ENCODE data around the gene TNIP2. TPM values are rescaled to one million over a fixed set of nuclear protein-coding genes. Genes with fewer than 3 reads are reported as not detected.

TNIP2 gene
- total and polyA plus RNA-seq, 2 donors (not counting 3 experiments of a cell fraction or from before 2014, with no cell fraction given): 37.7 to 52.1 TPM

DNA sequence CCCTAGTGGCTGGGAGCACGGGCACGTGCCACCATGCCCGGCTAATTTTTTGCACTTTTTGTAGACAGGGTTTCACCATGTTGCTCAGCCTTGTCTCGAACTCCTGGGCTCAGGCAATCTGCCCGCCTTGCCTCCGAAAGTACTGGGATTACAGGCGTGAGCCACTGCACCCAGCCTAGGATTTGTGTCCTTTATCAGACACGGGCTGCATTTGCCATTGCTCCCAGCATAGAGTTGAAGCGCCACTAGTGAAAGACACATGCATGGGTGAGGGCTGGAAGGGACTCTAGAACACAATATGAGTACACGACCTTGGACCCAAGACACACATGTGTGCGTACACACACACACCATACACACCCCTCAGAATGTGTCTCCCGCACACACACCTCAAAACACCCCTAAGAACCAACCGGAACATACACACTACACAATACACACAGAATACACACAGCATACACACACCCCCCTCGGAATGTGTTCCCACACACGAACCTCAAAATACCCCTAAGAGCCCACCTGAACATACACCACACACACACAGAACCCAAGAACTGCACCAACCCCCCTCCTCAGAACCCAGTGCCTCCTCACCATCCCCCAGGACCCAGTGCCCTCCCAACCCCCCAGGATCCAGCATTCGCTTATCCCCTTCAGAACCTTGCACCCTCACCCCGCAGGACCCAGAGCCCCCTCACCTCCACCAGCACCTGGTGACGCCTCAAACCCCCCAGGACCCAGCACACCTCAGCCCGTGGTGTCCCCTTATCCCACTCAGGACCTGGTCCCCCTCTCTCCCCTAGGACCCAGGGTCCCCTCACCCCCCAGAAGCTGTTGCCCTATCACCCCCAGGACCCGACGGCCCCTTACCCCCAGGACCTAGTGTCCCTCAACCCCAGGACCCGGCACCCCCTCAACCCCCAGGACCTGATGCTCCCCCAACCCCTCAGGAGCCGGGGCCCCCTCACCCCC, 1.0 kb downstream of the TNIP2 start:
- Histone ChIP-seq H3K9me3 (replicated peaks; ENCODE audit: control insufficient read depth, insufficient read depth, low read length) (no peaks in the 10 kb centered on the region), H3K9me1 (replicated peaks; ENCODE audit: control insufficient read depth, extremely low read depth, insufficient read depth, low read length) (no peaks in the 10 kb centered on the region), H3K27ac (ENCODE audit: insufficient read depth, low read depth, low read length) (no peak overlapping the region), H3K4me2 (ENCODE audit: insufficient read depth, low read length) (peak overlapping the region; percentile 10), H3K9ac (replicated peaks; ENCODE audit: extremely low read depth, insufficient read depth, low read length) (peak overlapping the region; percentile 59), H3K36me3 (ENCODE audit: control insufficient read depth in 2 of 2, extremely low read depth in 1 of 2, insufficient read depth in 2 of 2, low read length in 2 of 2) (peaks cover 0 to 3% of the 10 kb centered on the region in 2 experiments), H3K4me3 (replicated peaks in 1 of 3; ENCODE audit: insufficient read depth in 1 of 3, low read depth in 1 of 3, low read length in 3 of 3) (peak overlapping the region; percentile 63 to 78 (median 78)), H3K4me1 (ENCODE audit: control insufficient read depth, extremely low read depth, insufficient read depth, low read length) (peaks cover 9% of the 10 kb centered on the region), H2AFZ (ENCODE audit: low read depth, low read length) (no peak overlapping the region), H3K79me2 (ENCODE audit: control insufficient read depth, insufficient read depth, low read length) (peaks cover 43% of the 10 kb centered on the region), H3K27me3 (ENCODE audit: control insufficient read depth in 2 of 2, insufficient read depth in 2 of 2, low read length in 2 of 2) (no peaks in the 10 kb centered on the region), H4K20me1 (replicated peaks; ENCODE audit: control insufficient read depth, extremely low read depth, insufficient read depth, low read length) (no peaks in the 10 kb centered on the region)
- BruUV-seq (replicated peaks): no TSS peak
- FAIRE-seq (peak; percentile 15), DNase-seq (ENCODE audit: low read depth, low spot score) (no peak)
- TF ChIP-seq MYC (IDR thresholded peaks at IDR 0.05; ENCODE audit: low read depth, low read length) (no peak), EZH2 (IDR thresholded peaks at IDR 0.05; ENCODE audit: borderline replicate concordance, low read depth, low read length, severe bottlenecking) (no peak), FOS (IDR thresholded peaks at IDR 0.05; ENCODE audit: borderline replicate concordance, insufficient read depth, low read length) (no peak), POLR2AphosphoS5 (IDR thresholded peaks at IDR 0.05; ENCODE audit: insufficient read depth, low read depth, low read length) (no peak)
- TF ChIP-seq, protein P1, sequence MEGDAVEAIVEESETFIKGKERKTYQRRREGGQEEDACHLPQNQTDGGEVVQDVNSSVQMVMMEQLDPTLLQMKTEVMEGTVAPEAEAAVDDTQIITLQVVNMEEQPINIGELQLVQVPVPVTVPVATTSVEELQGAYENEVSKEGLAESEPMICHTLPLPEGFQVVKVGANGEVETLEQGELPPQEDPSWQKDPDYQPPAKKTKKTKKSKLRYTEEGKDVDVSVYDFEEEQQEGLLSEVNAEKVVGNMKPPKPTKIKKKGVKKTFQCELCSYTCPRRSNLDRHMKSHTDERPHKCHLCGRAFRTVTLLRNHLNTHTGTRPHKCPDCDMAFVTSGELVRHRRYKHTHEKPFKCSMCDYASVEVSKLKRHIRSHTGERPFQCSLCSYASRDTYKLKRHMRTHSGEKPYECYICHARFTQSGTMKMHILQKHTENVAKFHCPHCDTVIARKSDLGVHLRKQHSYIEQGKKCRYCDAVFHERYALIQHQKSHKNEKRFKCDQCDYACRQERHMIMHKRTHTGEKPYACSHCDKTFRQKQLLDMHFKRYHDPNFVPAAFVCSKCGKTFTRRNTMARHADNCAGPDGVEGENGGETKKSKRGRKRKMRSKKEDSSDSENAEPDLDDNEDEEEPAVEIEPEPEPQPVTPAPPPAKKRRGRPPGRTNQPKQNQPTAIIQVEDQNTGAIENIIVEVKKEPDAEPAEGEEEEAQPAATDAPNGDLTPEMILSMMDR (IDR thresholded peaks at IDR 0.05; ENCODE audit: extremely low read depth in 1 of 2, insufficient read depth in 1 of 2, low read depth in 1 of 2, low read length in 2 of 2): no peak
- intact Hi-C loops (cut with micrococcal nuclease) (loop anchor here (5.0 kb wide), 1 partner anchor 218 kb away; the partner anchor contains the start of gene FAM193A), dilution Hi-C loops (cut with MboI; ENCODE audit: extremely low pct_ligation_motif_present, low sequenced_read_pairs) (no loop called here)
- ChIA-PET POLR2A (interaction anchor here (1.5 kb wide), 1 partner anchor 8 kb away, joined by 3 read pairs; no protein-coding TSS in a partner anchor), CTCF (interaction anchor here (0.8 to 1.4 kb wide), 7 partner anchors 9 to 209 kb away, joined by 3 to 8 read pairs (median 3); partner anchors contain the start of gene GRK4)

Measured in endothelial cell of umbilical vein (primary cell).